Liver (tissue), 9 donors: ENCODE results near the gene MCF2L2. TPM values are rescaled to one million over a fixed set of nuclear protein-coding genes. Genes with fewer than 3 reads are reported as not detected.

ENCODE experiments used
- DNase-seq: peaks from one replicate; pipeline ENCODE4 v3.0.0-alpha.2; 2017; ENCODE audit warnings: low spot score
- H3K27ac ChIP-seq, 2 donors: one replicate each; pipeline ENCODE4 v1.7.0; 2013; ENCODE audit warnings: inconsistent platforms in 2 of 2, low read length in 2 of 2, control low read depth in 1 of 2, low read depth in 1 of 2, mild to moderate bottlenecking in 1 of 2
- H3K27me3 ChIP-seq, 4 donors: one replicate each; pipeline versions ENCODE4 v1.6.1 to v1.7.0; 2013; ENCODE audit warnings: low read length in 3 of 4, inconsistent platforms in 1 of 4, mild to moderate bottlenecking in 1 of 4, moderate library complexity in 1 of 4; ENCODE audit not compliant: control insufficient read depth in 4 of 4, insufficient read depth in 4 of 4
- H3K36me3 ChIP-seq, 4 donors: one replicate each; pipeline versions ENCODE4 v1.6.1 to v1.7.0; 2013; ENCODE audit warnings: low read length in 3 of 4, mild to moderate bottlenecking in 3 of 4, low read depth in 1 of 4, moderate library complexity in 1 of 4; ENCODE audit not compliant: control insufficient read depth in 4 of 4, insufficient read depth in 3 of 4
- H3K4me1 ChIP-seq, 4 donors: one replicate each; pipeline versions ENCODE4 v1.6.1 to v1.7.0; 2013; ENCODE audit warnings: low read length in 3 of 4, mild to moderate bottlenecking in 3 of 4, moderate library complexity in 1 of 4; ENCODE audit not compliant: control insufficient read depth in 4 of 4, insufficient read depth in 4 of 4
- H3K4me3 ChIP-seq, 3 donors: one replicate each; pipeline versions ENCODE4 v1.6.1 to v1.7.0; 2013; ENCODE audit warnings: low read length in 3 of 3, control low read depth in 1 of 3, low read depth in 1 of 3, mild to moderate bottlenecking in 1 of 3
- H3K9ac ChIP-seq, 2 donors: one replicate each; pipeline ENCODE4 v1.7.0; 2013; ENCODE audit warnings: low read length in 2 of 2, mild to moderate bottlenecking in 2 of 2, moderate library complexity in 2 of 2, control low read depth in 1 of 2, low read depth in 1 of 2
- H3K9me3 ChIP-seq, 4 donors: one replicate each; pipeline versions ENCODE4 v1.6.1 to v1.7.0; 2013; ENCODE audit warnings: low read length in 3 of 4; ENCODE audit not compliant: control insufficient read depth in 4 of 4
- ATF3 ChIP-seq: IDR thresholded peaks from 2 replicates; pipeline ENCODE4 v1.6.1; 2016; ENCODE audit warnings: antibody characterized with exemption
- CTCF ChIP-seq: fragments of 150-350 bp; IDR thresholded peaks from 2 replicates; pipeline ENCODE4 v1.5.1; 2017; ENCODE audit warnings: improper control_type of control experiment, low read depth, low read length; ENCODE audit not compliant: missing input control
- EGR1 ChIP-seq, 2 donors: IDR thresholded peaks; 2 replicates each; pipeline ENCODE4 v1.6.1; 2016 to 2018; ENCODE audit warnings: antibody characterized with exemption in 2 of 2, low read depth in 2 of 2
- FOXA2 ChIP-seq: IDR thresholded peaks from 2 replicates; pipeline ENCODE4 v1.6.1; 2016; ENCODE audit warnings: antibody characterized with exemption
- GABPA ChIP-seq, 2 donors: IDR thresholded peaks in 1 of 2; conservative IDR thresholded peaks in 1 of 2; 2 replicates each; pipeline ENCODE4 v1.6.1; 2016; ENCODE audit warnings: antibody characterized with exemption in 2 of 2, mild to moderate bottlenecking in 1 of 2, moderate library complexity in 1 of 2
- HNF4A ChIP-seq, 2 donors: conservative IDR thresholded peaks; 2 replicates each; pipeline ENCODE4 v1.6.1; 2016; ENCODE audit warnings: antibody characterized with exemption in 2 of 2, mild to moderate bottlenecking in 2 of 2
- HNF4G ChIP-seq: IDR thresholded peaks from 2 replicates; pipeline ENCODE4 v1.6.1; 2016; ENCODE audit warnings: antibody characterized with exemption
- JUND ChIP-seq, 2 donors: IDR thresholded peaks; 2 replicates each; pipeline ENCODE4 v1.6.1; 2016; ENCODE audit warnings: antibody characterized with exemption in 2 of 2
- NR2F2 ChIP-seq: IDR thresholded peaks from 2 replicates; pipeline ENCODE4 v1.6.1; 2016; ENCODE audit warnings: antibody characterized with exemption
- RAD21 ChIP-seq, 2 donors: IDR thresholded peaks; 2 replicates each; pipeline ENCODE4 v1.6.1; 2016; ENCODE audit warnings: antibody characterized with exemption in 2 of 2, mild to moderate bottlenecking in 2 of 2
- REST ChIP-seq: IDR thresholded peaks from 2 replicates; pipeline ENCODE4 v1.6.1; 2016; ENCODE audit warnings: antibody characterized with exemption, mild to moderate bottlenecking
- RXRA ChIP-seq, 2 donors: IDR thresholded peaks; 2 replicates each; pipeline ENCODE4 v1.6.1; 2017 to 2018; ENCODE audit warnings: antibody characterized with exemption in 2 of 2, mild to moderate bottlenecking in 1 of 2
- TAF1 ChIP-seq: conservative IDR thresholded peaks from 2 replicates; pipeline ENCODE4 v1.6.1; 2016; ENCODE audit warnings: antibody characterized with exemption, mild to moderate bottlenecking
- YY1 ChIP-seq: IDR thresholded peaks from 2 replicates; pipeline ENCODE4 v1.6.1; 2016; ENCODE audit warnings: antibody characterized with exemption, mild to moderate bottlenecking
- WGBS: extraction: QIAGEN DNeasy Blood & Tissue Kit; methylation state at CpG from one replicate; pipeline ENCODE4 v1.1.7; 2013; 5-methylcytosine and 5-hydroxymethylcytosine counted together
- polyA plus RNA-seq, 2 donors: library from polyadenylated mRNA; stranded (reverse) in 1 of 2; unstranded in 1 of 2; fragments of 200-250 nt in 1 of 2; fragments of >200 nt in 1 of 2; fragmentation: Nextera tagmentation in 1 of 2; extraction: Ambion mirVana in 1 of 2; gene quantifications; one replicate each; pipeline versions ENCODE4 v1.2.1 to v1.2.3, GENCODE V29; 2013 to 2015
- total RNA-seq, 2 donors: library from RNA; depleted of rRNA; stranded (reverse); fragments of >200 nt; gene quantifications; one replicate each; pipeline ENCODE4 v1.2.3, GENCODE V29; 2014
- TF ChIP-seq, protein P1 (sequence below): IDR thresholded peaks from 2 replicates; pipeline ENCODE4 v1.6.1; 2016; ENCODE audit warnings: antibody characterized with exemption
- donor health status: healthy.
- donor health status: healthy.
- donor health status: healthy.
- donor health status: healthy.
- donor health status: healthy.

The MCF2L2 gene
- total and polyA plus RNA-seq, 4 donors: 0.02 to 0.47 (median 0.17) TPM; not detected in 1

DNA sequence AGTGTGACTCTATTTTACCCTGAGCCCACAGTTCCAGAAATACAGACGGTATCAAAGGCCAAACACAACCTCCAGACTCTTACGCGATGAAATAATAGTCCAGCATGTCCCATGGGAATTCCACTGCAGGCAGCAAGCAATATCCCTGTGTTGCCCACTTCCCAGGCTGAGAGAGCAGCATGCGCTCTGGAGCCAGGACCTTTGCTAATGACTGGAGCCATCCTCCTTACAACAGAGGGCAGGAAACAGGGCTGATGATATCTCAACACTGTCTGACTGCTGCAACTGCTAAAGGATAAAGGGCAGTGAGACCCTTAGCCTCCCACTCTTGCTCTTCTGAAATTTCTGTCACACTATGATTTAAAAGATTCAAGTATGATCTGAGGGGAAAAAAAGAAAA, 34.8 kb downstream of the MCF2L2 start:
- Histone ChIP-seq H3K9me3 (no peaks in the 10 kb centered on the region), H3K4me3 (no peak overlapping the region), H3K27ac (no peak overlapping the region), H3K9ac (no peak overlapping the region), H3K4me1 (no peaks in the 10 kb centered on the region), H3K36me3 (no peaks in the 10 kb centered on the region), H3K27me3 (no peaks in the 10 kb centered on the region)
- WGBS: 85% methylated on average over 4 of the region's 4 CpGs
- no peak for DNase-seq
- TF ChIP-seq REST (no peak), TAF1 (no peak), CTCF (no peak), HNF4G (no peak), HNF4A (conservative IDR thresholded peaks at IDR 0.05) (no peak), RXRA (IDR thresholded peaks at IDR 0.05) (no peak), YY1 (no peak), NR2F2 (no peak), EGR1 (IDR thresholded peaks at IDR 0.05; ENCODE audit: low read depth in 2 of 2) (no peak), GABPA (IDR thresholded peaks at IDR 0.05 in 1 of 2, conservative IDR thresholded peaks at IDR 0.05 in 1 of 2) (no peak), ATF3 (no peak), RAD21 (IDR thresholded peaks at IDR 0.05) (no peak), FOXA2 (no peak), JUND (IDR thresholded peaks at IDR 0.05) (no peak)
- TF ChIP-seq, protein P1, sequence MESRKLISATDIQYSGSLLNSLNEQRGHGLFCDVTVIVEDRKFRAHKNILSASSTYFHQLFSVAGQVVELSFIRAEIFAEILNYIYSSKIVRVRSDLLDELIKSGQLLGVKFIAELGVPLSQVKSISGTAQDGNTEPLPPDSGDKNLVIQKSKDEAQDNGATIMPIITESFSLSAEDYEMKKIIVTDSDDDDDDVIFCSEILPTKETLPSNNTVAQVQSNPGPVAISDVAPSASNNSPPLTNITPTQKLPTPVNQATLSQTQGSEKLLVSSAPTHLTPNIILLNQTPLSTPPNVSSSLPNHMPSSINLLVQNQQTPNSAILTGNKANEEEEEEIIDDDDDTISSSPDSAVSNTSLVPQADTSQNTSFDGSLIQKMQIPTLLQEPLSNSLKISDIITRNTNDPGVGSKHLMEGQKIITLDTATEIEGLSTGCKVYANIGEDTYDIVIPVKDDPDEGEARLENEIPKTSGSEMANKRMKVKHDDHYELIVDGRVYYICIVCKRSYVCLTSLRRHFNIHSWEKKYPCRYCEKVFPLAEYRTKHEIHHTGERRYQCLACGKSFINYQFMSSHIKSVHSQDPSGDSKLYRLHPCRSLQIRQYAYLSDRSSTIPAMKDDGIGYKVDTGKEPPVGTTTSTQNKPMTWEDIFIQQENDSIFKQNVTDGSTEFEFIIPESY: no peak
